SIG-M5 treated with dmso at 0.1 percent for 504 hours (cell line): ENCODE results near the gene EXT2.

Experiments
- DNase-seq: peaks from one replicate; lab custom pipeline; 2025; ENCODE audit not compliant: unreplicated experiment; lab: John Stamatoyannopoulos, UW

The EXT2 gene

GRCh38 chr11:44162662-44163061 lies 67.2 kb downstream of the EXT2 start:
- DNase-seq: no peak

DNA sequence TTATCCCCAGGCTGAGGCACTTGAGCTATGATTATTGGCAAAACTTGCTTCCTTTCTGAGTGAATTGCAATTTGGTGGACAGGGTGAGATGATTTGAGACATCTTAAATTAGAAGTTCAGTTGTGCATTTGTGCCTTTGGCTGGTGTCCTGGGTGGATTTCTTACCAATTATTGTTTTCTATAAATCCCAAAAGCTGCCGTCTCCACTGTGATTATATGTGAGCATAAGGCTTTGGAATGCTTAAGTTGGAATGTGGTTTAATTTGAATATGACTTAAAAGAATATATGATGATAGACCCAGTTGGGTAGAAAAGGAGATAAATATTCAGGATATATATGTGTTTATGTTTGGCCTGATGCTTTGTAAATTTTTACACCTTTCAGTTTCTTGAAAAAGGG lies 70.0 kb downstream of the EXT2 start:
- no peak for DNase-seq

DNA sequence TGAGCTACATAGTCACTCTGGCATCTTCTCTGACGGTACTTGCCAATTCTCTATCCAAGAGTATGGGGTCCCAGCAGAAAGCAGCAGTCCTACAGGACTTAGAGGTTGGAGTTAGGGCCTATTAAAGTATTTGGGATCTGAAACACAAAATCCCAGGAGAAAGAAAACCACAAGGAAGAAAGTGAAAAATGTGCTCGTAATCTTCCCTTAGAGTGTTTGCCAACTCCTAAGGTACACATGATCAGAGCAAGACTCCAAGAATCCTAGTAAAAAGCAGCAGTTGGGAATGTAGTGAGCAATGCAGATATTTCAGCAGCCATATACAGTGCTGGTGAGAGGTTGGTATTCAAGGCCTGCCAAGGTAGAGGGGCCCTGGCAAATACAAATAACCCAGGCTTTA lies 71.6 kb downstream of the EXT2 start:
- no peak for DNase-seq

- DNase-seq: no peak
Measured at GRCh38 chr11:44171518-44171917, 76.0 kb downstream of the EXT2 start.

- DNase-seq: no peak
Measured at GRCh38 chr11:44172966-44173365, 77.5 kb downstream of the EXT2 start.

- DNase-seq: no peak
Measured at GRCh38 chr11:44174842-44175241, 79.4 kb downstream of the EXT2 start.

GRCh38 chr11:44176546-44177213 lies 81.2 kb downstream of the EXT2 start:
- no peak for DNase-seq

DNA sequence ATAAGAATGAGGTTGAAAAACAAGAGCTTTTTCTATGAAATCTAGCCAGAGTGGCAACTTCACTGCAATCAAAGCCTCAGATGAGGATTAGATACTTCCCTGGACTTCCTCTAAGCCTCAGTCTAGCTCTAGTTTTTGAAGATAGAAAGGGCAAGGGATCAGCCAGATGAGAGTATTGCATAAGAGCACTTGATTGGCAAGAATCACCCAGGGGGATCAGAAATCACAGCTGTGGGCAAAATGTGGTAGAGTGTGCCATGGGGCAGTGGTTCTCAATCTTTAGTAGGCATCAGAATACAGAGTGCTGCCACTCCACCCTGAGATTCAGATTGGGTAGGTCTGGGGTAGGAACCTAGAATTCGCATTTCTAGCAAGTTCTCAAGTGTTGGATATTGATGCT lies 82.4 kb downstream of the EXT2 start:
- DNase-seq: no peak

DNA sequence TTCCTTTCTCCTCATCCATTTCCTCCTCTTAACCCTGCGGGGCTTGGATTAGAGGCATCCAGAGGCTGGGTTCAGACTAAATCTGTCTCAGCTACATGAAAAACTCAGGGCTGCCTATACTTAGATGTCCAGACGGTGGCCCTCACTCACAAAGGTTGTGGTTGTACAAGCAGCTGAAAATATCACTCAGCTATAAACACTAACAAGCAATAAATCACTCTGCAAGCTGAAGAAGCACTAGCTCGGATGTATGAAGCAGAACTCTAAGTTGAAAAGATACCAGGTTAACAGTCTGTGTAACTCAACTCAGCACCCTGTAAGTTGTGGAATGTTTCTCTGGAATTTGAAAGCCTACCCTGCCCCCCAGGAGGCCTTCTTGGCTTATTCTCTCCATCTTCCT lies 82.9 kb downstream of the EXT2 start:
- no peak for DNase-seq

DNA sequence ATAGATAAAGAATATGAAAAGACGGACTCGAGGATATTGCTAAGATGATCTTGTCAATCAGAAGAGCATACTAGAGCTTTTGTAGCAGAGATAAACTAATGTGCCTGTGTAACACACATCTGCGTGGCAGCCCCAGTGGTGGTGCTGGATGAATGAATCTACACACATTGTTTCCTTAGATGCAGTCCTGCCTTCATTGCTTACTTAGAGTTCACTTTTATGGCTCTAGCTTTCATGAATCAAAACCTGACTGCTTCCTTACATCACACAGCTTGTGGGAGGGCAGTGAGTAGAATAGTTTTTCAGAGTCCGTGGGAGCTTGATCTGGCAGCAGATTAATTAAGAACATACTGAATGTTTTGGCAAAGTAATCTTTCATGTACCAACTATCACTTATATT lies 83.7 kb downstream of the EXT2 start:
- no peak for DNase-seq

DNA sequence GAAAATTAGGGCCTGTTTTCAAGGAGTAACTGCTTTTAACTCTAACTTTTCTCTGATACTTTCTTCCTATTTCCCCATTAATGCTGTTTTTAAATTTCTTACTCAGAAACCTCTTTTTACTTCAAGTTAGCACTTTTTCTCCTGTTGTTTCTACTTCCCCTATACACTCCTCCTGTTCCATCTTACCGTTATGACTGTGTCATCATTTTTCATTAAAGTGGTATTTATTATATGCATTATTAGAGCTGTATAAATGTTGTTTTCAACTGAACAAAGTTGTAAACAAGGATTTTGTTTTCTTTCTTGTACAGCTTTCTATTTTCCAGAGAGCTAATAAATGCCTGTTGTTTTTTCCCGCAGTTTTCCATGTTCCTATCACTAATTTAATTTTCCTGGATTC lies 84.6 kb downstream of the EXT2 start:
- no peak for DNase-seq

DNA sequence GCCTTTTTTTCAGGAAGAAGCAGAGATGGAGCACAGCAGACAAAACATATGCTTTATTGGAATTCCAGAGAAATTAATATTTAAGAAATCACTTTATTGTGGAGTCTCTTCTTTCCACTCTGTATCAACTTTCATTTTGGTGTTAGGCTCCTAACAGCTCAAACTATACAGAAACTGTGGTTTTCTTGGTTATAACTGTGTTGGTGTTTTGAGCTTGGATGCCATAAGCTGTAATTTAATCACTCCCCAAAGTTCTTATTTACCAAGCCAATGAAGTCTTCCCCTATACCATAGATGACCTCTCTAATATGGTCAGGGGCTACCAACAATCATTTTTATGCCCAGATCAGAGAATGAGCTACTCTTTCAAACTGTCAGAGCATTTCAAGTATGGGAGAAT lies 90.0 kb downstream of the EXT2 start:
- DNase-seq: no peak

GRCh38 chr11:44186321-44186930 lies 90.9 kb downstream of the EXT2 start:
- DNase-seq: no peak

DNA sequence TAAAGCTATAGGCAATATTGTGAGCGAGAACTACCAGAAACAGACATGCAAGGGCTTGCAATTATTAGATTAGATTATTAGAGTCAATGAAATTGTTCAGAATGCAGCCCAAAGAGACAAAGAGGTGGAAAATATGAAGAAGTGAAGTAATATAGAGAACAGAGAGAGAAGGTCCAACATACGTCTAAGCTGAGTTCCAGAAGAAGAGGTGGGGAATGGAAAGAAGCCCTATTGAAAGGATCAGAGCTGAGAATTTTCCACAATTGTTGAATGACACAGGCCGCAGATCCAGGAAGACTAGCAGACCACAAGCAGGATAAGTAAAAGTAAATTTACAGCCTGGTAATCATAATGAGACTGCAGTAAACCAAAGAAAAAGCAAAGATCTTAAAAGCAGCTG lies 93.2 kb downstream of the EXT2 start:
- no peak for DNase-seq

DNA sequence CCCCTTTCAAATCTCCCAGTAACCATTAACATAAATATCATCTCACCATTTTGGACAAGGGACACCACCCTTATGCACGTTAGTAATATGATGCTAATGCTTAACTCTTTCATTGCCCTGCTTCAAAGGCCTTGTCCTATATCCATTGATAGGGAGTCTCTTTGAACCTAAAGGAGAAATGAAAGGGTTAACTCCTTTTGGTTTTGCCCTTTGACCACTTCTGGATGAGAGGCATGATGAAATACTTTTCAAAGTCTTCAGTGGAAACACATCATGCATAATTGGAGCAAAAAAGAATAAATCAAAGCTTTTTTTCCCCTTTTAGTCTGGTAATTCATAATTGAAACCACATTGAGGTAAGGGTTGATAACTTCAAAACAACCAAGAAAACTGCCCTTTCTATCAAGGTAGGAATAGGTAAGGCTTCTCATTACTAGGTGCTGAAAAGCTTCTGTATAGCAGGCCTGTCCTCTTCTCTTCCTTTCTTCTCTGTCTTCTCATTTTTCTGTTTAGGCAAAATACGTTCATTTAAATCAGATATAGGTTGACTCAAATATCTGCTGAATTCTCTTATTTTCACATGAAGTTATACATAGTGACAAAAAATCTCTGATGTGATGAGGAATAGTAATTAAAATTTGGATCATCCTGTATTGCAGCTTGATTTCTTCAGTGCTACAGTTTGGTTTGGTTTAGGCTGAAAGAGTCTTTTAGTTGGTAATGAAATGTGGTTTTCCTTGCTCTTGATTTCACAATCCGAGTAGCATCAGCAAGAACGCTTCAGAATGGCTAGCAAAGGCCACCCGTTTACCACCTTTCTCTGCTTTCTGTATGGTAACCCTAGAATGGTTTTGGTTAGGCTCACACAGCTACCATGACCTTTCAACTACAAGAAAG lies 94.8 kb downstream of the EXT2 start:
- no peak for DNase-seq

DNA sequence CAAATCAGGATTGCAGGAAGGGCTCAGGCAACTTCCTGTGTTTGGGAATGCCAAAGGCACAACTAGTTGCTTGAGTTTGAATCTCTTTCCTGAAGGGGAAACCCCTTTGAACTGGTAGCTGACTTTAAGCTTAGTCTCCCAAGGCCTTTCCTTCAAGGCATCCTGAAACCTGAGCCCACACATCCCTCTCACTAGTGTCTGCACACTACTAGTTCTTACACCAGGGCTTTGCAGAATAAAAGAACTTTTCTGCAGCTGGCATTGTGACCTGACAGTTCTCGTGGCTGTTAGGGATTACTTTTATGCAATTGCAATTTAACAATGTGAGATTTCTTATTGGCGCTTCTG lies 95.4 kb downstream of the EXT2 start:
- DNase-seq: no peak

DNA sequence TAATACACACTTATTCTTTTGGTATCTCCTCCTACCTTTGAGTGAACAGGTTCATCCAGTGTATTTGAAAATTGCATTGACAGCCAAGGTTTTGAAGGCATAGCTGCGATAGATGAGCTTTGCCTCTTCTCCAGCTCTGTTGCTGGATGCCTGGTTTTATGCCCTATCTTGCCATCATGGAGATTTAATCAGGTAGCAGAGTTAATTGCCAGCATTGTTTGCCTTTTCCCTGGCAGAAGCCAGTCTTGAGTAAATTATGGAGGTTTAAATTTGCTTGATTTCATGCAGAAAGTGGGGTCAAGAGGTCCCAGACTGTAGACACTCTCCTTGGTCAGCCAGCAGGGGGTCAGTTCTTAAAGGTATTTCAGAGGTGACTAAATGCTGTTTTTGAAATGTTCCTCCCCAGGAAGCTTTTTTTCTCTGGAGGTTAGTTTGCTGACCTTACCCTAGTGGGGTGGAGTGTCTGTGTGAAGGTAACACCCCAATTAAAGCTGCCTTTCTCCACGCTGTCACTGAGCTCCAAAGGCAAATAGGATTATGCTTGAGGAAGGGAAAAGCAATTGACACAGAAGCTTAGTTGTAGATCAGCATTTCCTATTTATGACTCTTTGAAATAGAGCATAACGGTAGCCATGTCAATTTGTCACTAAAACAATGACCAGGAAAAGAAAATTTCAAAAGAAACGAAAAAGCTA lies 96.0 kb downstream of the EXT2 start:
- no peak for DNase-seq

DNA sequence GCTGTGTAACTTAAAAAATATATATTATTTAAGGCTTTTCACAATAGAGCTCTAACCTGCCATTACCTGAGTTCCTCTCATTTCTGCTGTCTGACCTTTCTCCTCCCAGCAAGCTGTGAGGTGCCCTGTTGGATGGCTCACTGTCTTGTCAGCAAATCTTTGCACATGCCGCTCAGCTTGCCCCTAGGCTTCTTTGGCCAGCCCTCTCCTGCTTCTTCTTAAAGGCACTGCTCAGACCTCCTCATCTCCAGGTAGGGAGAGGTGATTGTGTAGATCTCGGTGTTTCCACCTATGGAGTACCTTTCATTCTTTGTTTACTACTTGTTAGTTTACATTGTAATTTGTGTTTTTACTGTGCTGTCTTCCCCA lies 96.5 kb downstream of the EXT2 start:
- DNase-seq: no peak

DNA sequence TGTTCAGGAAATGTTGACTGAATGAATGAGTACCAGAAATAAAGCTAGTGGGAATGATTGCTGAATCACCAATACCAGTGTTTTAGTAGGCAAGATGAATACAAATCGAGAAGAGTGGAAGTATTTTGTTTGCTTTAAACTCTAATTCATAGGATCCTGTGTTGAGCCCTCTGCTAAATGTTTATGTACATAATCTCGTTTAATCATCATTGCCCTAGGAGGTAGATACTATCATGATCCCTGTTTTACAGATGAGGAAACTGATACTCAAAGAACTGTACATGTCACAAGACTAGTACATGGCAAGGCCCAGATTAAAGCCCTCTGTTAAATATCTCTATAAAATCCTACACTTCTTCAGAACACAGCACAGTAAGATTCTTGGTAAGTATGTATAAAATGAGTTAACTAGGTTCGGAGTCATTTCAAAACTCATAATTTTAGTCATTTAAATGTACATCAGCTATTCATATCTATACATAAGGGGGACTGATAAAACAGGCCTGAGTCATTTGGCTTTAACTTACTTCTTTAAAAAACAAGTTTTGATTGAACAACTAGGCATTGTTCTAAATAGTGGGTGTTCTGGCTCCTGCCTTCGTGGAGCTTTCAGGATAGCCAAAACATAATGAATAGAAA lies 97.1 kb downstream of the EXT2 start:
- DNase-seq: no peak

- no peak for DNase-seq
Measured at GRCh38 chr11:44193856-44194255, 98.4 kb downstream of the EXT2 start.

- DNase-seq: no peak
Measured at GRCh38 chr11:44198146-44198724, 102.8 kb downstream of the EXT2 start.
